Inflammatory macrophage treated with lipopolysaccharide for 4 hours (primary cell): Measurements from ENCODE around the gene ADCY3.

Source experiments
- DNase-seq: peaks from one replicate; pipeline ENCODE4 v3.0.0-alpha.2; 2020

Gene ADCY3

GRCh38 chr2:24920098-24920808 lies at the start of gene ADCY3:
ADCY3 (minus strand) TSS chr2:24920237; CDS start chr2:24918987, 1,250 bp downstream.
- peak; percentile 48 for DNase-seq

DNA sequence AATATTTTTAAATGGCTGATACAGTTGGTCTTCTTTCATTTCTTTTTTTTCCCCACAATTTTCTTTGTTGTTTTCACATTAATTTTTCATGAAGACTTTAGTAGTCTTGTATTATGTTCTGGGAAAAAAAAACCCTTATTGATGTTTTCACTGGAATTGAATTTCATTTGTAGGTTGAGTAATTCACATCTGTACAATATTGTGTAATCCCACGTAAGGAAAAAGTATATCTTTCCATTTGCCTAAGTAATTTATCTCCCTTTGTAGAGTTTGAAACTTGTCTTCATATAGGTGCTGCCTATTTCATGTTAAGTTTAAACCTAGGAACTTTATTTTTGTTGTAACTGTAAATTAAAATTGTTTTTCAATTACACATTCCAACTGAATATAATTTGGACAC lies 49.7 kb upstream of the ADCY3 start:
- DNase-seq, result no peak

DNA sequence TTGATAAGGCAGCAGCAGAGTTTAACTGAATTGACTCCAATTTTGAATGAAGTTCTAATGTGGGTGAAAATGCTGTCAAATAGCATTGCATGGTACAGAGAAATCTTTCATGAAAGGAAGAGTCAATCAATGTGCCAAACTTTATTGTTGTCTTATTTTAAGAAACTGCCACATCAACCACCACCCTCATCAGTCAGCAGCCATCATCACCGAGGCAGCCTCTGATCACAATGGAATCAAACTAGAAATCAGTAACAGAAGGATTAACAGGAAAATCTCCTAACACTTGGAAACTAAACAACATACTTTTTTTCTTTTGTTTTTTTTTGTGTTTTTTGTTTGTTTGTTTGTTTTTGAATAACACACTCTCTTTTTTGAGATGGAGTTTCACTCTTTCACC lies 41.9 kb upstream of the ADCY3 start:
- no peak for DNase-seq

DNA sequence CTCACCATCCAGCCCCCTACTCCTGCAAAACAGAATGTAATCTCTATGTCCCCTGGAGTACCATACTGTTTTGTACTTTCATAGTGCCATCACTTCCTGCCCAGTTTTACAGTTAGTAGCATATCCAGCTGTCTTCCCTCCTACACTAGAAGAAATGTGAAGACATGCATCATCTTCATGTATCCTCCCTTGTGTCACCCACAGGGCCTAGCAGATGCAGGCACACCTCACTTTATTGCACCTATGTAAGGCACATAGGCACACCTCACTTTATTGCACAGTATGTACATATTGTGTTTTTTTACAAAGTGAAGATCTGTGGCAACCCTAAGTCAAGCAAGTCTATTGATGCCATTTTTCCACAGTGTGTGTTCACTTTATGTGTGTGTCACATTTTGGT lies 39.7 kb upstream of the ADCY3 start:
- DNase-seq, result no peak

- no peak for DNase-seq
Measured at GRCh38 chr2:24958411-24958935, 38.4 kb upstream of the ADCY3 start.

GRCh38 chr2:24957976-24958375 lies 37.9 kb upstream of the ADCY3 start:
- DNase-seq, result no peak

- DNase-seq, result no peak
Measured at GRCh38 chr2:24957221-24957620, 37.2 kb upstream of the ADCY3 start.

GRCh38 chr2:24955921-24956320 lies 35.9 kb upstream of the ADCY3 start:
- DNase-seq, result no peak

DNA sequence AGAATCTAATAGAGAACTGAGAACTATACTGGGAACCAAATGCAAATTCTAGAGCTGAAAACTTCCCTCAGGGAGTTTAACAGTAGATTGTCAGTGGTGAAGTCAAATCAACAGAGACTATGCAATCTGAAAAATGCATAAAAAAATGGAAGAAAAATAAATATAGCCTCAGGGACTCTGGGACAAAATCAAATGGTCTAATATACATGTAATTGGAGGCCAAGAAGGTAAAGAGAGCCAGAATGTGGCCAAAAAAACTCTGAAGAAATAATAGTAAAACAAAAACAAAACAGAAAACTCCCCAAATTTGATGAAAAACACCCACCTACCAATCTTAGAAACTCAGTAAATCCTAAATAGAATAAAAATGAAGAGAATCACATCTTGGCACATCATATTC lies 35.2 kb upstream of the ADCY3 start:
- no peak for DNase-seq

DNA sequence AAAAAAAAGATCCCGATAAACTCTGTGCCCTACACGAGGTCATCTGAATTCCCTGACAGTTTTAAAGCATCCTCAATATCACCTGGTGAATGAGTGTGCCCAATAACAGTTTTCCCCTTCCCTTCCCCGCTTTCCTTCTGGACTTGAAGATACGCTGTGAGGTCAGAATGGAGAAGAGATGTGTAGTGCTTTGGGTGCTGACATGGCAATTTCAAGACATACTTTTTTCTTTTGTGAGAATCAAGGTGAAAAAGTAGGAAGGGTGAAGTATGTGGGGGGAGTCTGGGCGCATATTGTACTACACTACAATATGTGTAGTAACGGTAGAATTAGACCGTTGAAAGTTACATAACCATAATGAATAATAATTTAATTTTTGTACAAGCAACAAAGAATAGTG lies 30.1 kb upstream of the ADCY3 start:
- no peak for DNase-seq

DNA sequence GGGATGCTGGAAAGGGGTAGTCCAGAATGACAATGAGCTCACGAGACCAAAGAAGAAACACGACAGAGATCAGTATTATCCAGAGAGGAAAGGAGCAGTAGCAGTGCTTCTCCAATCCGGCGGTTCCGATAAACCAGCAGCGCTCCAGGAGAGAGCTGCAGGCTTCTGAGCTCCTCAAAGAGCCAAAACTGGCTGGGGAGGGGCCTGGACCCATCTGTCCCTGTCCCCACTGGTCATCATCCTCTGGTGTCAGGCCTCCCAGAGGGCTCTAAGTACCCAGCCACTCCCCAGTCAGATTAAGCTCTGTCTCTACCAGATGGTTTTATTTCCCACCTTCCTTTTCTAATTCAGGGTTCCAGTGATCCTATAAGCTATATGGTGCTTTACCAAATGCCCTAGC lies 28.5 kb upstream of the ADCY3 start:
- no peak for DNase-seq

DNA sequence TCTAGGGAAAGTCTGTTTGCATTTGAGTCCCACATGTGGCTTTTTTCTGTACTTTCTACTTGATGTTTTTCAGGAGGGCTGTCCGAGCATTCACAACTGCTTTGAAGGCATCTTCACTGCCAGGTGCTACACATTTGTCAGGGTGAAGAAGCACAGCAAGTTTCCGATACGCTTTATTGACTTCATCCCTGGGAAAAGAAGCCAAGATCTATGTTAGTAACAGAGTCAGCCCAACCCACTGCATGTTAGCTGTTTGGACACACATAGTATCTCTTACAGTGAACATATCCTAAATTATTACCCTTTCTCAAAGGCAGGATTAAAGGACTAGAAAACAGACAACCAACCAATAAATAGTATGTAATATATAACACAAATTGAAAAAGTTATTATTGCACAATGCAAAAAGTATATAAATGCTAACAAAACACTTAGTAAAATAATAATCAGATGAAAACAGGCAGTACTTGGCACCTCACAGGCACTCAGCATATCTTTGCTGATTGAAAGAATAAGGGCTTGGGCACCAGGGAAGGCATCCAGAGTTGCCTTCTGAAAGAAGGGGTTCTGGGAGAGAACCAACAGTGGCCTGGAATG lies 27.6 kb upstream of the ADCY3 start:
- DNase-seq, result no peak

DNA sequence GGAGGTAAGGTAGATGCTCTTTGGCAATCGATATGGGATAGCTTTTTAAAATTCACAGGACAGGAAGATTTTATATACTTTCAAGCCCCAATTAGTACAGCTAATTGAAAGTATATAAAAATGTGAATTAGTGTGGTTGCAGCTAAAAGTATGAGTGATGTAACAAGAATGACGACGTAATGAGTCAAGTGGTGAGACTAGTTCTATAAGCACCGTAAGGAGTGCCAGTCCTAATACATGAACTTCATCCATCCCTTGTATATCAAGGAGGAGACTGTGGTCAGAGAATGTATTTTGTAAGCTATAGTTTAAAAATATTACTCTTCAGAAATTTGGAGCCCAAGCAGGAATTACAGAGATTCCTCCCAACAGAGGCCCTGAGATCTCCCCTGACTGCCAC lies 25.9 kb upstream of the ADCY3 start:
- DNase-seq, result no peak

GRCh38 chr2:24943427-24944053 lies 23.5 kb upstream of the ADCY3 start:
- DNase-seq, result no peak

- no peak for DNase-seq
Measured at GRCh38 chr2:24939353-24939752, 19.3 kb upstream of the ADCY3 start.

DNA sequence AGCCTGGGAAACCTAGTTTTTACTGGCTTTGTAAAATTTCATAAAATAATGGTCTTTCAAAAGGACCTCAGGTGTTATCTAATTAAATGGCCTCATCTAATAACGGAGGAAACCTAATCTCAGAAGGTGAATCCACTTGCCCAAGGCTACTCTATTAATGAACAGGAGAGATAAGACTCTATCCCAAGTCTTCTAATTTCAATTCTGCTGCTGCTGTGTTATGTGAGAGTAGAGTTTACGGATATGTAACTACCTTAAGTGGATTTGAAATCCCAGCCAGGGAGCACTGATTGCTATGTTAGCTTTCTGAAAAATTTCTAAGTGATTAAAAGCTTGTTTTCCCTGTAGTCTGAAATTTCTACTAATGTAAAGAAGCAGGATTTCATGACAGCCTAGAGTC lies 17.2 kb upstream of the ADCY3 start:
- DNase-seq, result no peak

GRCh38 chr2:24935145-24935544 lies 15.1 kb upstream of the ADCY3 start:
- DNase-seq, result no peak

DNA sequence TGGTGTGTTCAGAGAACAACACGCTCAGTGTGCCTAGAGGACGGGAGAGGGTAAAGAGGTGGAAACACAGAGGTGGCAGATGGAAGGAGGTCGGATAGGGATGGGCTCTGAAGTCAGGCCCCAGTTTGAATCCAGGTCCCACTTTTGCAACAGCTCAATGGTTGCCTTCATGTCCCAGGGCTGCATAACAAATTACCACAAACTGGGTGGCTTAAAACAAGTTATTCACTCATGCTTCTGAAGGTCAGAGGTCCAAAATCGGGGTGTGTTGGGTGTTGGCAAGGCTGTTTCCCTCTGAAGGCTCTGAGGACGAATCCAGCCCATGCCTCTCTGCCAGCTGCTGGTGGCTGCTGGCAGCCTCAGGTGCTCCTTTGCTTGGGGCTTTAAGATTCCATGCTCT lies 12.7 kb upstream of the ADCY3 start:
- no peak for DNase-seq

DNA sequence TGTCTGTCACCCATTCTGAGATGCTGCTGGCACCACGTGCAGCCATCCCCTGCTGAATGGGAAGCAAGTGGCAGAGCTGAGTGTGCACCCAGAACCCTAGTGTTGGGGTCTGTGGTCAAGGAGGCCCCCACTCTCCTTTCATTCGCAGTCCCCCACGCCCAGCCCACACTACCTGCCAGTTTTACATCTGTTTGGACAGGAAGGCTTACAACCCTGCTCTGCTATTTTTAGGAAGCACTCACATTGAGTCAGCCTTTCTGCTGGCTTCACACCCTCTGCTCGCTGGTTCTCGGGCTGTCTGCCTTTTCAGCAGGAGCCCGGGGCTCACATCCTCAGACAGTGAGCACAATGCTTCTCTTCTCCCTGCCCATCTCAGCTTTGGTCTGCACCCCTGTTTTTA lies 10.7 kb upstream of the ADCY3 start:
- no peak for DNase-seq

DNA sequence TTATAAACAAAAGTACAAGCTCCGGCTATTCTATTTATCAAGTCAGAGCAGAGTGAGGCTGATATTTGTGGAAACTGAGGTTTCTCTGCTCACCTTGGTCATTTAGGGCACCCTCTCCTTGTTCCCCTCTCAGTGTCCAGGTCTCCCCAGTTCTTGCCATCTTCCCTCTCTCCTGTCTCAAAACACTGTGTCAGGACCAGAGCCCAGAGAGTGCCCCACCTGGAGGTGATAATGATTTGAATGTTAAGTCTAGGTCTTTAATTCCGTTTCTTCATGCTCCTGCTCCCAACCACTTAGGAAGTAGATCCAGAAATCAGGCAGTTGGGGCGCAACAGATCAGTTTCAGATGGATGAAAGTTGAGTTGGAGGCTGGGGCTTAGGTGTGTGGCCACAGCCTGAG lies 9.2 kb upstream of the ADCY3 start:
- DNase-seq, result no peak

DNA sequence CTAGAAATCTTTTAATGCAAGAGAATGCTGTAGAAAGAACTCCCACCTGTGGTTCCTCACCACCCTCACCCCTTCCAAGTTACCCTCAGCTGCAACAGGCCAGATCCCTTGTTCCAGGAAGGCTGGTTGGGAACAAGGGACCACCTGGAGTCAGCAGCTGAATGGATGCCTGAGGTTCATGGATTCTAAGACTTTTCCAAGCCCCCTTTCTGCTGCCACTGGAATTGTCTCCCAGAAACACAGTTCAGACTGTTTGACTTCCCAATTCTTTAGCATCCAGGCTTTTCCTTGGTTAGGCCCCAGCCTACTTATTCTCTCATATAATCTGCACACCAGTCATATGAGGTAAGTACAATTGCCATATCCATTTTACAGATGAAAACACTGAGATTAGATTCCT lies 8.0 kb upstream of the ADCY3 start:
- no peak for DNase-seq

GRCh38 chr2:24926602-24927252 lies 6.7 kb upstream of the ADCY3 start:
- DNase-seq, result peak; percentile 28

DNA sequence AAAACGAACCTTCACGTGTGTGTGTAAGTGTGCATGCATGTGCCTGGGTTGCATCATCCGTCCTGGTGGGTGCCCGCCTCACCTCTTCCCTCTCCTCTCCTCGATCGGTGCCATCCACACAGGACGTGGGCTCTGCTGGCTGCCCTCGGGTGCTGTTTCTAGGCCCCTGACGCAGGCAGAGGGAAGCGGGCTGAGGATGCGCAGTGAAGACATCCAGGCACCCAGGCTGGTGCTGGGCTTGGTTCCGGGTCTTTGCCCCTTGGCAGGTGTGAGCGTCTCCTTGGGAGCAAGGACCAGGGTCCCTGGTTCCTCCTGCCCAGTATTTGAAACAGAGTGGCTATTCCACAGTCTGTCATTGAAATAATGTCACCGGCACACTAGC lies 6.2 kb upstream of the ADCY3 start:
- no peak for DNase-seq

GRCh38 chr2:24925815-24926214 lies 5.8 kb upstream of the ADCY3 start:
- no peak for DNase-seq
